K562 (cell line): ENCODE measurements around the gene OSBP2.

Experiments
- BCLAF1 ChIP-seq, 2 experiments: fragments of 450-650 bp in 1 of 2; IDR thresholded peaks; 2 replicates each; pipeline ENCODE4 v1.6.1; 2011 to 2017; ENCODE audit warnings: low read depth in 2 of 2, antibody characterized with exemption in 1 of 2, borderline replicate concordance in 1 of 2, low read length in 1 of 2, mild to moderate bottlenecking in 1 of 2, mixed read lengths in 1 of 2; ENCODE audit not compliant: control insufficient read depth in 1 of 2
- CBFA2T2 ChIP-seq: fragments of 450-650 bp; conservative IDR thresholded peaks from 2 replicates; pipeline ENCODE4 v1.6.1; 2017; ENCODE audit warnings: mild to moderate bottlenecking
- ETV6 ChIP-seq, 3 experiments: fragments of 150-350 bp in 1 of 3; sonication (generic) in 1 of 3; formaldehyde crosslinking in 1 of 3; IDR thresholded peaks; 2 replicates each; pipeline versions ENCODE4 v1.6.1 to v1.8.0; 2014 to 2022; ENCODE audit warnings: borderline replicate concordance in 2 of 3, low read depth in 2 of 3, antibody characterized with exemption in 1 of 3, low read length in 1 of 3, mild to moderate bottlenecking in 1 of 3, missing genetic modification reagents in 1 of 3
- NRF1 ChIP-seq, 2 experiments: fragments of 450-650 bp; IDR thresholded peaks in 1 of 2; conservative IDR thresholded peaks in 1 of 2; 2 replicates each; pipeline ENCODE4 v1.6.1; 2014; ENCODE audit warnings: mild to moderate bottlenecking in 2 of 2
- OTX1 ChIP-seq: fragments of 450-650 bp; formaldehyde crosslinking; IDR thresholded peaks from 2 replicates; pipeline ENCODE4 v1.4.0; 2022; ENCODE audit warnings: mild to moderate bottlenecking
- RB1 ChIP-seq: fragments of 450-650 bp; IDR thresholded peaks from 2 replicates; pipeline ENCODE4 v1.6.1; 2017; ENCODE audit warnings: low read depth, mild to moderate bottlenecking
- SAFB ChIP-seq: fragments of 200-400 bp; formaldehyde crosslinking; IDR thresholded peaks from 2 replicates; pipeline ENCODE4 v1.6.1; 2017; ENCODE audit warnings: low read depth, low read length, borderline replicate concordance
- TF ChIP-seq, protein P1 (sequence below), 3 experiments: IDR thresholded peaks in 2 of 3; conservative IDR thresholded peaks in 1 of 3; 2 replicates each; pipeline ENCODE4 v1.5.1; 2011 to 2012; ENCODE audit warnings: low read length in 3 of 3, mild to moderate bottlenecking in 3 of 3, control low read depth in 2 of 3, improper control_type of control experiment in 1 of 3, inconsistent platforms in 1 of 3, low read depth in 1 of 3, mixed read lengths in 1 of 3, moderate library complexity in 1 of 3; ENCODE audit not compliant: insufficient read depth in 2 of 3
- TF ChIP-seq, protein P2 (sequence below): sonication (generic); formaldehyde crosslinking; IDR thresholded peaks from 2 replicates; pipeline ENCODE4 v1.8.0; 2023; ENCODE audit warnings: mild to moderate bottlenecking, missing genetic modification reagents
- TF ChIP-seq, protein P3 (sequence below): fragments of 450-650 bp; IDR thresholded peaks from 2 replicates; pipeline ENCODE4 v1.6.1; 2016; ENCODE audit warnings: antibody characterized with exemption

- TF ChIP-seq, protein P1, sequence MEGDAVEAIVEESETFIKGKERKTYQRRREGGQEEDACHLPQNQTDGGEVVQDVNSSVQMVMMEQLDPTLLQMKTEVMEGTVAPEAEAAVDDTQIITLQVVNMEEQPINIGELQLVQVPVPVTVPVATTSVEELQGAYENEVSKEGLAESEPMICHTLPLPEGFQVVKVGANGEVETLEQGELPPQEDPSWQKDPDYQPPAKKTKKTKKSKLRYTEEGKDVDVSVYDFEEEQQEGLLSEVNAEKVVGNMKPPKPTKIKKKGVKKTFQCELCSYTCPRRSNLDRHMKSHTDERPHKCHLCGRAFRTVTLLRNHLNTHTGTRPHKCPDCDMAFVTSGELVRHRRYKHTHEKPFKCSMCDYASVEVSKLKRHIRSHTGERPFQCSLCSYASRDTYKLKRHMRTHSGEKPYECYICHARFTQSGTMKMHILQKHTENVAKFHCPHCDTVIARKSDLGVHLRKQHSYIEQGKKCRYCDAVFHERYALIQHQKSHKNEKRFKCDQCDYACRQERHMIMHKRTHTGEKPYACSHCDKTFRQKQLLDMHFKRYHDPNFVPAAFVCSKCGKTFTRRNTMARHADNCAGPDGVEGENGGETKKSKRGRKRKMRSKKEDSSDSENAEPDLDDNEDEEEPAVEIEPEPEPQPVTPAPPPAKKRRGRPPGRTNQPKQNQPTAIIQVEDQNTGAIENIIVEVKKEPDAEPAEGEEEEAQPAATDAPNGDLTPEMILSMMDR (IDR thresholded peaks at IDR 0.05 in 2 of 3, conservative IDR thresholded peaks at IDR 0.05 in 1 of 3; ENCODE audit: insufficient read depth in 2 of 3, low read depth in 1 of 3, low read length in 3 of 3) = no peak
- TF ChIP-seq CBFA2T2 (no peak), OTX1 (CRISPR knock-in tag) (no peak), RB1 (no peak), NRF1 (conservative IDR thresholded peaks at IDR 0.05 in 1 of 2, IDR thresholded peaks at IDR 0.05 in 1 of 2) (no peak), SAFB (no peak), ETV6 (IDR thresholded peaks at IDR 0.05; ENCODE audit: borderline replicate concordance in 1 of 2, low read depth in 2 of 2, low read length in 1 of 2) (no peak), ETV6 (CRISPR knock-in tag; IDR thresholded peaks at IDR 0.05; ENCODE audit: borderline replicate concordance) (no peak), BCLAF1 (IDR thresholded peaks at IDR 0.05; ENCODE audit: borderline replicate concordance in 1 of 2, control insufficient read depth in 1 of 2, low read depth in 2 of 2, low read length in 1 of 2) (no peak)
- TF ChIP-seq, protein P2, sequence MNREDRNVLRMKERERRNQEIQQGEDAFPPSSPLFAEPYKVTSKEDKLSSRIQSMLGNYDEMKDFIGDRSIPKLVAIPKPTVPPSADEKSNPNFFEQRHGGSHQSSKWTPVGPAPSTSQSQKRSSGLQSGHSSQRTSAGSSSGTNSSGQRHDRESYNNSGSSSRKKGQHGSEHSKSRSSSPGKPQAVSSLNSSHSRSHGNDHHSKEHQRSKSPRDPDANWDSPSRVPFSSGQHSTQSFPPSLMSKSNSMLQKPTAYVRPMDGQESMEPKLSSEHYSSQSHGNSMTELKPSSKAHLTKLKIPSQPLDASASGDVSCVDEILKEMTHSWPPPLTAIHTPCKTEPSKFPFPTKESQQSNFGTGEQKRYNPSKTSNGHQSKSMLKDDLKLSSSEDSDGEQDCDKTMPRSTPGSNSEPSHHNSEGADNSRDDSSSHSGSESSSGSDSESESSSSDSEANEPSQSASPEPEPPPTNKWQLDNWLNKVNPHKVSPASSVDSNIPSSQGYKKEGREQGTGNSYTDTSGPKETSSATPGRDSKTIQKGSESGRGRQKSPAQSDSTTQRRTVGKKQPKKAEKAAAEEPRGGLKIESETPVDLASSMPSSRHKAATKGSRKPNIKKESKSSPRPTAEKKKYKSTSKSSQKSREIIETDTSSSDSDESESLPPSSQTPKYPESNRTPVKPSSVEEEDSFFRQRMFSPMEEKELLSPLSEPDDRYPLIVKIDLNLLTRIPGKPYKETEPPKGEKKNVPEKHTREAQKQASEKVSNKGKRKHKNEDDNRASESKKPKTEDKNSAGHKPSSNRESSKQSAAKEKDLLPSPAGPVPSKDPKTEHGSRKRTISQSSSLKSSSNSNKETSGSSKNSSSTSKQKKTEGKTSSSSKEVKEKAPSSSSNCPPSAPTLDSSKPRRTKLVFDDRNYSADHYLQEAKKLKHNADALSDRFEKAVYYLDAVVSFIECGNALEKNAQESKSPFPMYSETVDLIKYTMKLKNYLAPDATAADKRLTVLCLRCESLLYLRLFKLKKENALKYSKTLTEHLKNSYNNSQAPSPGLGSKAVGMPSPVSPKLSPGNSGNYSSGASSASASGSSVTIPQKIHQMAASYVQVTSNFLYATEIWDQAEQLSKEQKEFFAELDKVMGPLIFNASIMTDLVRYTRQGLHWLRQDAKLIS = no peak
- TF ChIP-seq, protein P3, sequence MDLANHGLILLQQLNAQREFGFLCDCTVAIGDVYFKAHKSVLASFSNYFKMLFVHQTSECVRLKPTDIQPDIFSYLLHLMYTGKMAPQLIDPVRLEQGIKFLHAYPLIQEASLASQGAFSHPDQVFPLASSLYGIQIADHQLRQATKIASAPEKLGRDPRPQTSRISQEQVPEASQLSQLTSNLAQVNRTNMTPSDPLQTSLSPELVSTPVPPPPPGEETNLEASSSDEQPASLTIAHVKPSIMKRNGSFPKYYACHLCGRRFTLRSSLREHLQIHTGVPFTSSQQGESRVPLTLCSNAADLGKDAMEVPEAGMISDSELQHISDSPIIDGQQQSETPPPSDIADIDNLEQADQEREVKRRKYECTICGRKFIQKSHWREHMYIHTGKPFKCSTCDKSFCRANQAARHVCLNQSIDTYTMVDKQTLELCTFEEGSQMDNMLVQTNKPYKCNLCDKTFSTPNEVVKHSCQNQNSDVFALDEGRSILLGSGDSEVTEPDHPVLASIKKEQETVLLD = no peak
Observed at GRCh38 chr22:30691204-30691603, 3.5 kb upstream of the OSBP2 start.
